Testis (tissue), 2 donors: ENCODE measurements around the gene IL1RAPL2.

Source experiments
- POLR2A ChIP-seq: fragments of 450-650 bp; IDR thresholded peaks from one replicate; pipeline ENCODE4 v1.6.1; 2017; ENCODE audit warnings: antibody characterized with exemption, mild to moderate bottlenecking, moderate library complexity
- TF ChIP-seq, protein P1 (sequence below), 3 experiments: fragments of 450-650 bp in 2 of 3; fragments of 200-600 bp in 1 of 3; sonication (generic) in 1 of 3; IDR thresholded peaks; one replicate each; pipeline ENCODE4 v1.5.1; 2016 to 2019; ENCODE audit warnings: antibody characterized with exemption in 3 of 3, mild to moderate bottlenecking in 2 of 3, moderate library complexity in 1 of 3

DNA sequence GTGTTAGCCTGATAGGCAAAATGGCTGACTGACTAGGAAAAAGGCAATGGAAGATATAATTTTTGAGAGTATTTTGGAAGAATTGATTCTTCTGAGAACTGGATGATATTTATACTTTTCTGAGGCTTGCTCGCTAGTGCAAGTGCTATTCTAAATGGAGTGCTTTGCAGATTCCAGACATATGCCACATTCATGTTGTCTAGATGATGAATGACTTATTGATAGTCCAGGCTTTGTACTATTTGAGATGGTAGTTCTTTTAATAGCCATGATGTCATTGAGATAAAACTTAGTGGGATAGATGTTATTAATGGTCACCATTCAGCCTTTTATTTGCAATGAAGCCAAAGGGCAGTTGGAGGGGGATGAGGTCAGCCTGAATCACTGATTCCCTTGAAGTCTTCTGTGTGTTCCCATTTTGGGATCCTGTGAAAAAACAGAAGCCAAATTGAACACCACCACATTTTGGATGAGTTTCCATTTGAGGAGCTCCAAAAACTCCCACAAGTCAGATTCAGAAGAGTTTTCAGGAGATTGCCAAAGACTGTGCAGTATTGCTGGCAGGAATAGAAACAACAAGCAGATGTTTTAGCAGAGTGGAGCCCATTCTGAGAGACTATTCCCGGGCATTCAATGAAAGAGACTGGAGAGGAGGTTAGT is 184.1 kb downstream of the IL1RAPL2 start:
- no peak for TF ChIP-seq POLR2A
- TF ChIP-seq, protein P1, sequence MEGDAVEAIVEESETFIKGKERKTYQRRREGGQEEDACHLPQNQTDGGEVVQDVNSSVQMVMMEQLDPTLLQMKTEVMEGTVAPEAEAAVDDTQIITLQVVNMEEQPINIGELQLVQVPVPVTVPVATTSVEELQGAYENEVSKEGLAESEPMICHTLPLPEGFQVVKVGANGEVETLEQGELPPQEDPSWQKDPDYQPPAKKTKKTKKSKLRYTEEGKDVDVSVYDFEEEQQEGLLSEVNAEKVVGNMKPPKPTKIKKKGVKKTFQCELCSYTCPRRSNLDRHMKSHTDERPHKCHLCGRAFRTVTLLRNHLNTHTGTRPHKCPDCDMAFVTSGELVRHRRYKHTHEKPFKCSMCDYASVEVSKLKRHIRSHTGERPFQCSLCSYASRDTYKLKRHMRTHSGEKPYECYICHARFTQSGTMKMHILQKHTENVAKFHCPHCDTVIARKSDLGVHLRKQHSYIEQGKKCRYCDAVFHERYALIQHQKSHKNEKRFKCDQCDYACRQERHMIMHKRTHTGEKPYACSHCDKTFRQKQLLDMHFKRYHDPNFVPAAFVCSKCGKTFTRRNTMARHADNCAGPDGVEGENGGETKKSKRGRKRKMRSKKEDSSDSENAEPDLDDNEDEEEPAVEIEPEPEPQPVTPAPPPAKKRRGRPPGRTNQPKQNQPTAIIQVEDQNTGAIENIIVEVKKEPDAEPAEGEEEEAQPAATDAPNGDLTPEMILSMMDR (IDR thresholded peaks at IDR 0.05) = no peak
